HepG2 (cell line): ENCODE measurements around the gene CCDC174.

ENCODE experiments used
- EP300 ChIP-seq, 3 experiments: sonication (generic) in 1 of 3; formaldehyde crosslinking in 1 of 3; IDR thresholded peaks; 2 replicates each; pipeline versions ENCODE4 v1.5.1 to v1.6.1; 2011 to 2020; ENCODE audit warnings: low read depth in 2 of 3, low read length in 2 of 3, borderline replicate concordance in 1 of 3, improper control_type of control experiment in 1 of 3, mild to moderate bottlenecking in 1 of 3, missing genetic modification reagents in 1 of 3, moderate library complexity in 1 of 3
- KDM5A ChIP-seq: fragments of 200-600 bp; sonication (generic); IDR thresholded peaks from 2 replicates; pipeline ENCODE4 v1.7.0; 2018; ENCODE audit warnings: antibody characterized with exemption, mild to moderate bottlenecking, low read length, borderline replicate concordance
- POLR2AphosphoS5 ChIP-seq: IDR thresholded peaks from 2 replicates; pipeline ENCODE4 v1.6.1; 2012; ENCODE audit warnings: low read depth, low read length
- SP2 ChIP-seq: sonication (generic); formaldehyde crosslinking; IDR thresholded peaks from 2 replicates; pipeline ENCODE4 v1.5.1; 2020; ENCODE audit warnings: mild to moderate bottlenecking, missing genetic modification reagents
- ZNF207 ChIP-seq: fragments of 450-650 bp; IDR thresholded peaks from 2 replicates; pipeline ENCODE4 v1.6.1; 2016; ENCODE audit warnings: antibody characterized with exemption, borderline replicate concordance
- TF ChIP-seq, protein P1 (sequence below): IDR thresholded peaks from 2 replicates; pipeline ENCODE4 v1.6.1; 2016; ENCODE audit warnings: low read depth
- TF ChIP-seq, protein P2 (sequence below): sonication (generic); formaldehyde crosslinking; IDR thresholded peaks from 2 replicates; pipeline ENCODE4 v1.5.0; 2020; ENCODE audit warnings: mild to moderate bottlenecking, missing genetic modification reagents, moderate library complexity
- TF ChIP-seq, protein P3 (sequence below): sonication (generic); formaldehyde crosslinking; IDR thresholded peaks from 2 replicates; pipeline ENCODE4 v1.5.1; 2020; ENCODE audit warnings: mild to moderate bottlenecking, missing genetic modification reagents

GRCh38 chr3:14614189-14614588, 37.4 kb upstream of the CCDC174 start:
- TF ChIP-seq, protein P1, sequence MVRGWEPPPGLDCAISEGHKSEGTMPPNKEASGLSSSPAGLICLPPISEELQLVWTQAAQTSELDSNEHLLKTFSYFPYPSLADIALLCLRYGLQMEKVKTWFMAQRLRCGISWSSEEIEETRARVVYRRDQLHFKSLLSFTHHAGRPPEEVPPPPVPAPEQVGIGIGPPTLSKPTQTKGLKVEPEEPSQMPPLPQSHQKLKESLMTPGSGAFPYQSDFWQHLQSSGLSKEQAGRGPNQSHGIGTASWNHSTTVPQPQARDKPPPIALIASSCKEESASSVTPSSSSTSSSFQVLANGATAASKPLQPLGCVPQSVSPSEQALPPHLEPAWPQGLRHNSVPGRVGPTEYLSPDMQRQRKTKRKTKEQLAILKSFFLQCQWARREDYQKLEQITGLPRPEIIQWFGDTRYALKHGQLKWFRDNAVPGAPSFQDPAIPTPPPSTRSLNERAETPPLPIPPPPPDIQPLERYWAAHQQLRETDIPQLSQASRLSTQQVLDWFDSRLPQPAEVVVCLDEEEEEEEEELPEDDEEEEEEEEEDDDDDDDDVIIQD = no peak
- TF ChIP-seq, protein P2, sequence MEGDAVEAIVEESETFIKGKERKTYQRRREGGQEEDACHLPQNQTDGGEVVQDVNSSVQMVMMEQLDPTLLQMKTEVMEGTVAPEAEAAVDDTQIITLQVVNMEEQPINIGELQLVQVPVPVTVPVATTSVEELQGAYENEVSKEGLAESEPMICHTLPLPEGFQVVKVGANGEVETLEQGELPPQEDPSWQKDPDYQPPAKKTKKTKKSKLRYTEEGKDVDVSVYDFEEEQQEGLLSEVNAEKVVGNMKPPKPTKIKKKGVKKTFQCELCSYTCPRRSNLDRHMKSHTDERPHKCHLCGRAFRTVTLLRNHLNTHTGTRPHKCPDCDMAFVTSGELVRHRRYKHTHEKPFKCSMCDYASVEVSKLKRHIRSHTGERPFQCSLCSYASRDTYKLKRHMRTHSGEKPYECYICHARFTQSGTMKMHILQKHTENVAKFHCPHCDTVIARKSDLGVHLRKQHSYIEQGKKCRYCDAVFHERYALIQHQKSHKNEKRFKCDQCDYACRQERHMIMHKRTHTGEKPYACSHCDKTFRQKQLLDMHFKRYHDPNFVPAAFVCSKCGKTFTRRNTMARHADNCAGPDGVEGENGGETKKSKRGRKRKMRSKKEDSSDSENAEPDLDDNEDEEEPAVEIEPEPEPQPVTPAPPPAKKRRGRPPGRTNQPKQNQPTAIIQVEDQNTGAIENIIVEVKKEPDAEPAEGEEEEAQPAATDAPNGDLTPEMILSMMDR (CRISPR knock-in tag) = no peak
- TF ChIP-seq EP300 (IDR thresholded peaks at IDR 0.05; ENCODE audit: low read depth in 2 of 2, low read length in 2 of 2) = no peak
- no peak for TF ChIP-seq EP300 (CRISPR knock-in tag; IDR thresholded peaks at IDR 0.05; ENCODE audit: borderline replicate concordance)
- TF ChIP-seq ZNF207 = no peak
- TF ChIP-seq SP2 (CRISPR knock-in tag) = no peak
- no peak for TF ChIP-seq KDM5A
- no peak for TF ChIP-seq POLR2AphosphoS5
- TF ChIP-seq, protein P3, sequence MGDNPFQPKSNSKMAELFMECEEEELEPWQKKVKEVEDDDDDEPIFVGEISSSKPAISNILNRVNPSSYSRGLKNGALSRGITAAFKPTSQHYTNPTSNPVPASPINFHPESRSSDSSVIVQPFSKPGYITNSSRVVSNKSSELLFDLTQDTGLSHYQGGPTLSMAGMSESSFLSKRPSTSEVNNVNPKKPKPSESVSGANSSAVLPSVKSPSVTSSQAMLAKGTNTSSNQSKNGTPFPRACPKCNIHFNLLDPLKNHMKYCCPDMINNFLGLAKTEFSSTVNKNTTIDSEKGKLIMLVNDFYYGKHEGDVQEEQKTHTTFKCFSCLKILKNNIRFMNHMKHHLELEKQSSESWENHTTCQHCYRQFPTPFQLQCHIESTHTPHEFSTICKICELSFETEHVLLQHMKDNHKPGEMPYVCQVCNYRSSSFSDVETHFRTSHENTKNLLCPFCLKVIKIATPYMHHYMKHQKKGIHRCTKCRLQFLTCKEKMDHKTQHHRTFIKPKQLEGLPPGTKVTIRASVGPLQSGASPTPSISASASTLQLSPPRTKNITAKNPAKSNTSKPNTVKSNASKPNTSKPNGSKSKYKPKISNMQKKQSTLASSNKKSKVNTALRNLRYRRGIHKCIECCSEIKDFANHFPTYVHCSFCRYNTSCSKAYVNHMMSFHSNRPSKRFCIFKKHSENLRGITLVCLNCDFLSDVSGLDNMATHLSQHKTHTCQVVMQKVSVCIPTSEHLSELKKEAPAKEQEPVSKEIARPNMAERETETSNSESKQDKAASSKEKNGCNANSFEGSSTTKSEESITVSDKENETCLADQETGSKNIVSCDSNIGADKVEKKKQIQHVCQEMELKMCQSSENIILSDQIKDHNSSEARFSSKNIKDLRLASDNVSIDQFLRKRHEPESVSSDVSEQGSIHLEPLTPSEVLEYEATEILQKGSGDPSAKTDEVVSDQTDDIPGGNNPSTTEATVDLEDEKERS (CRISPR knock-in tag) = no peak
